CD4-positive, alpha-beta T cell treated with Interleukin-15 for 4 hours (primary cell): ENCODE results near the gene FAU.

Experiments
- DNase-seq: peaks from one replicate; pipeline ENCODE4 v3.0.0-alpha.2; 2020; ENCODE audit warnings: low spot score

FAU gene

DNA sequence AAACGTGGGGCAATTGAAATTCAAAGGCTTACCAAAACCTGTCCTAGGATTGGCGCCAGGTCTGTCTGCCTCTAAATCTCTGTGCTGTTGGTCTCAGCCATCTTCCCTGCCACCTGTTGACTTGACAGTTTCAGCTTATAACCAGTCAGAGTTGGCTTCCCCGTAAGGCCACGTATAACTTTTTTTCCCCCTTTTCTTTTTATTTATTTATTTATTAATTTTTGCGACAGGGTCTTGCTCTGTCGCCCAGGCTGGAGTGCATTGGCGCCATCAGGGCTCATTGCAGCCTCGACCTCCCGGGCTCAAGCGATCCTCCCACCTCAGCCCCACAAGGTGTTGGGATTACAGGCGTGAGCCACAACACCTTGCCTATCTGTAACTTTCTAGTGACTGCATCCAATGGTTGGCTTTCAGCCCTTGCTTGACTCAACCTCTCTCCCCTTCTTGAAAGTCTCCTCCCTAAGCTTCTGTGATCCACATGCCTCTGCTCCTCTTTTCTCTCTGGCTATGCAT lies 13.8 kb upstream of the FAU start:
- DNase-seq = no peak

DNA sequence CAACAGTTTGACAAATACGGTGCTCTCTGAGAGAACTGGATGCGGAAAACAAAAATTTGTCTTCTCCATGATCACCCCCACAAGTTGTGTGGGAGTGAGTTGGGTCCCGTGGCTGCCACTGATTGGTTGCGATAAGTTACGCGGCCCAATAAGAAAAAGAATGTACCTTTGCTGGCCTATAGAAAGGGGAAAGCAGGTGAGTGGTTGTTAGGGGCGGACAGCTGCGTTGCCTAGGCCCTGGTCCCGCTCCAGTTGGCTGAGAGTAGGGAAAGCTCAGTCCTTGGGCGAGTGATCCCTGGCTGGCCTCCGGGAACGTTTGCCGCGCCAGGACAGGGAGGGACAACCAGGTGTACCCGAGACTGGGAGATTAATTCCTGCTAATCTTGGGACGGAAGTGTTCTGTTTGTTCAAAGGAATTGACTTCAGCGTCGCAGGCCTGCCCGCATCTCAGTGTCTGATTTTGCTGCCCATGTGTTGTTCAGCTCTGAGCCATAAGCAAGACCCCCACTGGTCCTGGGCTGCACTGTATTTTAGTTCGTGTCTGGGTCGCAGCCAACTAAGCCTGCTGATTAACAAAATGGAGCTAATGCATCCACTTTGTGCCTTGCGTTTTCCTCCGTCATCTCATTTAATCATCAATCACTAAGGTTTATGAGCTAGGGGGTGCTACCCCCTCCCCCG lies 13.2 kb upstream of the FAU start:
- DNase-seq = peak; percentile 91

DNA sequence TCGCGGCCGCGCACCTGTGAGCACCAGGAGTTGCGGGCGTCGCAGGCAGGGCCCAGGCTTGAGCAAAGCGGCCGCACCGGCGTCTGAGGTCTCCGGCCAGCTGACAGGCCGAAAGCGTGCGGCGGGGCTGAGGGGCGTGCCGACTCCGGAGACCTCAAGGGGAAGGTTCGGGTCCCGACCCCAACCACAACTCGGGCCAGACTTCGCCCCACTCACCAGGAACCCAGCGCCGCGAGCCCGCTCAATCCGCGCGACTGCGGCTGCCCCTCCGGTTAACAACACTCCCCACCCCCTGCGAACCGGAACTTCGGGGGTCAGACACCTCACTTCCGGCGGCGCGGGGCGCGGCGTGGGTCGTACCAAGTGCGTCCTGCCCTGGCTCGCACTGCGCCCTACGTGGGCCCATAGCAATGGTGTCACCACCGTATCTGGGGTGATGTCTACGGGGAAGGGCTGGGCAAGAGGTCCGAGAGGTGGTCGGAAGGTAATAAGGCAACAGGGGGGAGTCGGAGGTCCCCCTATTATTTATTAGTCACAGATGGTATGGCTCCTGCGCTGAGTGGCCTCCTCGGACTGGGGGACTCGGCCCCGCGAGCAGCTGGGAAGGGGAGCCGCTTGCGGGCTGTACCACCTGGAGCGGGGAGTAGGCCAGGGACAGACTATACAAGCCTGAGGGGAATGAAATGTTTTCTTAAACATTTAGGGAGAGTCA lies 12.5 kb upstream of the FAU start, which contains the start of gene SYVN1:
TSS of gene SYVN1 (minus strand) at position 280 of the 712 bp plus-strand sequence. CDS start 918 bp downstream, outside the sequence.
- DNase-seq = peak; percentile 88

- no peak for DNase-seq
Observed at GRCh38 chr11:65133724-65134123, 11.8 kb upstream of the FAU start.

- peak; percentile 39 for DNase-seq
Observed at GRCh38 chr11:65132988-65133700, 11.2 kb upstream of the FAU start.

GRCh38 chr11:65132238-65132987 lies 10.5 kb upstream of the FAU start:
- no peak for DNase-seq

GRCh38 chr11:65131895-65132237 lies 9.9 kb upstream of the FAU start:
- DNase-seq = no peak

DNA sequence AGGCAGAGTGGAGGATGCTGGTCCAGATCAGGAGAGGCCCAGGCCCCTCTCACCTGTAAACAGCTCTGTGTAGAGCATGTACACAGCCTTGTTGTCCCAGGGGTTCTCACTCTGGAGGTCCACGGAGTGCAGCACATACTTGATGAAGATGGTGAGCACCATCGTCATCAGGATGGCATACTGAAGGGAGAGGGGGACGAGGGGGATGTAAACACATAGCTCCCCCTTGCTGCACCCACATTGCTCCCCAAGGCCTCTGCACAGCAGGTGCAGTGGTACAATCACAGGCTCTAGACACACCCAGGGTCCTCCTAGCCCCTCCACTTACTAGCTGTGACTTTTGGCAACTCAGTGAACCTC lies 9.5 kb upstream of the FAU start:
- DNase-seq = no peak

DNA sequence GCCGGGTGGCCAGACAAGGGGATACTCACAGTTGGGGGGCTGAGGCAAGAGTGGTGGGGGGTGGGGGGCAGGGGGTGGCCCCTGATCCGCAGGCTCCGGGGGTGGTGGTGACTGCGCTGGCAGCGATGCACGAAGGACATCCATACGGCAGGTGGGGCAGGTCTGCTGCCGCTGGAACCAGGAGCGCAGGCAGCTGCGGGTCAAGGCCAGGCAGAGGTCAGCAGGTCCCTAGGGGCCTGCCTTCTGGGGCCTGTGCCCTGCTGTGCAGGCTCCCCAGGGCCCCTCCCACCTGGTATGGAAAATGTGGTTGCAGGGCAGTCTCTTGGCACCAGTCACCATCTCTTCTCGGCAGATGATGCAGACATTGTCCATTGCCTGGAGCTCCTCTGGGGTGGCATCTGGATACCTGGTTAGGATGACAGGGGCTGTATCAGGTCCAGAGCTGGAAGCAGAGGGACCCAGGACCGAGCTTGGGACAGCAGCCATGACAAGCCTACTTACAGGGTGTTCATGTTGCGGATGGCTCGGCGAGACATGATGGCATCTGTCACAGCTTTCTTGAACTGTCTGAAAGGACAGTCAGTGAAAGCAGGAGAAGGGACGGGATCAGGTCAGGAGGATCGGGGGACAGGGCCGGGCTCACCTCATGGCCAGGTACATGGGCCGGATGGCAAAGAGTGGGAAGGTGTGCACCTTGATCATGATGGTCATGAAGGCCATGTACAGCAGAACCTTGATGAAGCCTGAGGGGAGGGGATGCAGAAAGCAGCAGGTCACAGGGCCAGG lies 8.9 kb upstream of the FAU start:
- DNase-seq = no peak

DNA sequence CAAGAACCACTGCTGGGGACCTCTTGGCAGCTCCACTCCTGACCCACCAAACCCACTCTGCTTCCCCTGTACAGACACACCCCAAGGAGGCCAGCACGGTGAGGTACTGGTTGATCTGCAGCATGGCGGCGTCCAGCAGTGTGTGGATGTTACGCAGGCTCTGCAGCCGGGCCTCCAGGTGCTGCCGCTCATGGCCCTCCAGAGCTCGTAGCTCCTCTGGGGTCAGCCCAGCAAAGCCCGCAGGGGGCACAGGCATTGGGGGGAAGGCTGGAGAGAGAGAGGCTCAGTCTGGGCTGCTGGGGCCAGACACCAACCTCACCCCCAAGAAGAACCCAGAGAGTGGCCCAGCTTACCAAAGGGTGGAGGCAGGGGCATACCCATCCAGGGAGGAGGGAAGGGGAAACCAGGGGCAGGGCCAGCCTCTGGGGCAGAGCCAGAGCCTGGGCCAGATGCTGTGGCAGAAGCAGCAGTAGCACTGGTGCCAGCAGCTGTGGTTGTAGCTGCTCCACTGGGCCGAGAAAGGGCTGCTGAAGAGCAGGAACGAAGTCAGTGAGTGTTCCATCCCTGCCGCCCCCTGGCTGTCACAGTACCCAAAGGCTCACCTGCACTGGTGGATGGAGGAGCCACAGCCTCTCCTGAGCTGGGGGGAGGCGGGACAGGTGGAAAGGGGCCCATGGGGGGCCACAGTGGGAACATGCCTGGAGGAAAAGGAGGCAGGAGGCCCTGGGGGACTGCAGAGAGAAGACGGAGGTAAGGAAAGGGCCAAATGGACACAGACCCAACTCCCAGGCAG lies 7.9 kb upstream of the FAU start:
- no peak for DNase-seq

- no peak for DNase-seq
Observed at GRCh38 chr11:65128182-65129145, 6.5 kb upstream of the FAU start.

- DNase-seq = no peak
Observed at GRCh38 chr11:65127473-65128181, 5.7 kb upstream of the FAU start.

DNA sequence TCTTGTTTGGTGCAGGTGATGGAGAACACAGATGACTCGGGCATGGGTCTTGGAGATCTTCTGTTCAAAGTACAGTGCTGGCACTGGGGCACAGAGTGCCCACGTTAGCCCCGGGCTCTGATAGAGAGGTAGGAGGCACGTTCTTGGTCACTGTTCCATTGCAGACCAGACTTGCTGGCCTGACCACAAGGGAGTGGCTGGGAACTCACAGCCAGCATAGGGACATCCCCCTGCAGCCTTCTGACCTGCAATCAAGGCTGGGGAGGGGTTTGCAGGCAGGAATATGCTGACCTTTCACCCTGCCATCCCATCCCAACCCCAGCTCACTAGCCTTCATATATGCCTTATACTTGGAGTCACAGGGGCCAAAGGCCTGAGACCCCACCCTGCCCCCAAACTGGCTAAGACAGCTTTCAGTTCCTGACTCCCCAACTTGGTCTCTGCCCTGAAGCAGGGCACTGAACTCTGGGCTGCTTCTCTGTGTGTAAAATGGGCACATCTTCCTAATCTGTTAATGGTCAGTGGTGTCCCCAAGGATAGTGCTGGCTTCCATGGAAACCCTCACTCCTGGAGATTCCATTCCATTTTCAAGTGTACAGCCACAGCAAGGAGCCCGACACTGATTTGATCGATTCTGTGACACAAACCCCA lies 4.8 kb upstream of the FAU start:
- no peak for DNase-seq

DNA sequence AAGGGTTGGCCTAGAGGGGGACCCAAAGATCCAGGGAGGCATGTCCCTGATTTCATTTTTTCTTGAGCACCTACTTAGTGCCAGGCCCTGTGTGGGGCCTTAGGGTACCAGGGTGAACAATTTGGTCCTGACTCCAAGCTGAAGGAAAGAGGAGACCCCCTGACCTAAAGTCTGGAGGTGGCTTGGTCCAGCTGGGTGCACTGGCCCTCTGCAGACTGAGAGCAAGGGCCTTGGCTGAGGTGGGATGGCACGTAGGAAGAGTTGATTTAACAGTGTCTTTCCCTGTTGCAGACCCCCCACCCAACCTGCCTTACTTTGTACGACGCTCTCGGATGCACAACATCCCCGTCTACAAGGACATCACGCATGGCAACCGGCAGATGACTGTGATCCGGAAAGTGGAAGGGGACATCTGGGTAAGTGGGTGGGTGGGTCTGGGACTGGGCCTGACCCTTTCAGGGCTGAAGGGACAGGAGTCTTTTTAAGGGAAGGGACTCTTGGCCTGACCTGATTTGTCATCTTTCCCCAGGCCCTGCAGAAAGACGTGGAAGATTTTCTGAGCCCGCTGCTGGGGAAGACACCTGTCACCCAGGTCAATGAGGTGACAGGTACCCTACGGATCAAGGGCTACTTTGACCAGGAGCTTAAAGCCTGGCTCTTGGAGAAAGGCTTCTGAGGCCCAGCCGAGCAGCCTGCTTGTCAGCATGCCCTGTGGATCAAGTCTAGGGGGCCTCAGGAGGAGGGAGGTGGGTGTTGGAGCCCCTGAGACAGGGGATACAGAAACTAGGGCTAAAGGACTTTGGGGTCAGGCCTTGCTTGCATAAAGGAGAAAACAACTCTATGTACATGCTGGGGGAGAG lies 3.5 kb upstream of the FAU start:
- no peak for DNase-seq

DNA sequence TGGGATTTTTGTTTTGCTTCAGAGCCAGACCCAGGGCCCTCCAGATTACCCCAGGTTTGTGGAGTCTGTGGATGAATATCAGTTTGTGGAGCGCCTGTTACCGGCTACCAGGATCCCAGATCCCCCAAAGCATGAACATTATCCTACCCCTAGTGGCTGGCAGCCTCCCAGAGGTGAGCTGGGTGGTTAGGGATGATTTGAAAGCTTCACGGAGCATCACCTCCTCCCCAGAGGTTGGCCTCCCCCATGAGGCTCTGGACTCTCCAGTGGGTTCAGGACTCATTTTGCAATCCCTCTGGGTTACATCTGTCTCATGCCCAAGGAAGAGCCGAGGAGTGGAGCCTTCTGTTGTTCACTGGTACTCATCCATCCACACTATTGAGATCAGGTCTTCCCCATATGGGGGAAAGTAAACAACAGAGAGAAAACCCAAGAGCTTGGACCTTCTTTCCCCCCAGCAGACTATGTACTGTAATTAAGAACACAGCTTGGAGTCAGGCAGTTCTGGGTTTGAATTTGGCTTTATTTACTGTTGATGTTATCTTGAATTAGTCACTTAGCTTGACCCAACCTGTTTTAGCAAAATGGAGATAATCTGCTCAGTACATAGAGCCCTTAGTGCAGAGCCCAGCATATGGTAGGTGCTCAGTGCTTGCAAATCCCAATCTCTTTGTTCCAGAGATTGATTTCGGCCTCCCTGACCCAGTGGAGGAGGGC lies 2.7 kb upstream of the FAU start:
- no peak for DNase-seq

- peak; percentile 21 for DNase-seq
Observed at GRCh38 chr11:65121447-65121864, 478 bp downstream of the FAU start.

GRCh38 chr11:65120831-65121230 lies 1.1 kb downstream of the FAU start:
- no peak for DNase-seq
